Neural cell (in vitro differentiated cells): Measurements from ENCODE around the gene FAM216B. TPM values are rescaled to one million over a fixed set of nuclear protein-coding genes. Genes with fewer than 3 reads are reported as not detected.

ENCODE experiments used
- H2AFZ ChIP-seq: fragments of 200-600, 300-800 bp; sonication (generic), shearing (Covaris generic); 2 replicates; pipeline ENCODE4 v1.6.0; 2014; ENCODE audit warnings: low read depth, mild to moderate bottlenecking, antibody characterized with exemption, low read length, moderate library complexity
- H3F3A ChIP-seq: fragments of 200-600 bp; shearing (Covaris generic); 2 replicates; pipeline ENCODE4 v1.6.1; 2016; ENCODE audit warnings: mild to moderate bottlenecking, moderate library complexity, mixed read lengths, antibody characterized with exemption, low read length; ENCODE audit not compliant: insufficient read depth, poor library complexity, severe bottlenecking
- H3K27ac ChIP-seq: fragments of 200-600, 300-800 bp; sonication (generic), shearing (Covaris generic); 2 replicates; pipeline ENCODE4 v1.5.1; 2014; ENCODE audit warnings: mild to moderate bottlenecking, low read length, moderate library complexity
- H3K27me3 ChIP-seq: fragments of 300-800, 200-600 bp; sonication (generic), shearing (Covaris generic); 2 replicates; pipeline ENCODE4 v1.6.0; 2014; ENCODE audit warnings: mild to moderate bottlenecking, low read depth, low read length, moderate library complexity; ENCODE audit not compliant: insufficient read depth
- H3K36me3 ChIP-seq: fragments of 300-800, 200-600 bp; sonication (generic), shearing (Covaris generic); 2 replicates; pipeline ENCODE4 v1.5.1; 2014; ENCODE audit warnings: mild to moderate bottlenecking, antibody characterized with exemption, low read length, moderate library complexity; ENCODE audit not compliant: insufficient read depth
- H3K4me2 ChIP-seq: fragments of 300-800, 200-600 bp; sonication (generic), shearing (Covaris generic); 2 replicates; pipeline ENCODE4 v1.6.0; 2014; ENCODE audit warnings: mild to moderate bottlenecking, low read length
- H3K4me3 ChIP-seq: fragments of 300-800, 200-600 bp; sonication (generic), shearing (Covaris generic); 2 replicates; pipeline ENCODE4 v1.5.1; 2014; ENCODE audit warnings: mild to moderate bottlenecking, low read length, moderate library complexity
- H3K79me2 ChIP-seq: fragments of 200-600 bp; shearing (Covaris generic); replicated peaks from 2 replicates; pipeline ENCODE4 v1.6.0; 2014; ENCODE audit warnings: mild to moderate bottlenecking, low read length, moderate library complexity; ENCODE audit not compliant: insufficient read depth
- H3K9ac ChIP-seq: fragments of 300-800, 200-600 bp; sonication (generic), shearing (Covaris generic); 2 replicates; pipeline ENCODE4 v1.6.1; 2016; ENCODE audit warnings: mild to moderate bottlenecking, low read length, mixed read lengths
- H3K9me2 ChIP-seq: fragments of 200-600 bp; shearing (Covaris generic); 2 replicates; pipeline ENCODE4 v1.6.1; 2016; ENCODE audit warnings: mild to moderate bottlenecking, low read length, mixed read lengths; ENCODE audit not compliant: insufficient read depth
- H3K9me3 ChIP-seq: fragments of 200-600, 300-800 bp; sonication (generic), shearing (Covaris generic); 2 replicates; pipeline ENCODE4 v1.6.1; 2016; ENCODE audit warnings: mild to moderate bottlenecking, mixed run types, low read length, moderate library complexity, mixed read lengths
- H4K20me1 ChIP-seq: fragments of 200-600 bp; shearing (Covaris generic); 2 replicates; pipeline ENCODE4 v1.6.1; 2016; ENCODE audit warnings: mild to moderate bottlenecking, mixed run types; ENCODE audit not compliant: insufficient read depth
- EP300 ChIP-seq: fragments of 450-650 bp; conservative IDR thresholded peaks from 2 replicates; pipeline ENCODE4 v1.6.1; 2014; ENCODE audit warnings: antibody characterized with exemption, mild to moderate bottlenecking, moderate library complexity; ENCODE audit not compliant: poor library complexity, severe bottlenecking
- EZH2 ChIP-seq: fragments of 200-600, 300-800 bp; shearing (Covaris generic), sonication (generic); IDR thresholded peaks from 2 replicates; pipeline ENCODE4 v1.6.1; 2014; ENCODE audit warnings: antibody characterized with exemption, low read length, borderline replicate concordance, mild to moderate bottlenecking; ENCODE audit not compliant: insufficient read depth, poor library complexity, severe bottlenecking
- MXI1 ChIP-seq: fragments of 450-650 bp; conservative IDR thresholded peaks from 2 replicates; pipeline ENCODE4 v1.6.1; 2014; ENCODE audit warnings: antibody characterized with exemption, mild to moderate bottlenecking; ENCODE audit not compliant: poor library complexity, severe bottlenecking
- POLR2AphosphoS5 ChIP-seq: IDR thresholded peaks from 2 replicates; pipeline ENCODE4 v1.6.1; 2012
- RAD21 ChIP-seq: fragments of 450-650 bp; conservative IDR thresholded peaks from 2 replicates; pipeline ENCODE4 v1.6.1; 2014; ENCODE audit warnings: antibody characterized with exemption, mild to moderate bottlenecking, moderate library complexity
- SMC3 ChIP-seq: fragments of 450-650 bp; conservative IDR thresholded peaks from 2 replicates; pipeline ENCODE4 v1.6.1; 2014; ENCODE audit warnings: antibody characterized with exemption, mild to moderate bottlenecking, moderate library complexity; ENCODE audit not compliant: poor library complexity
- TAF1 ChIP-seq: IDR thresholded peaks from 2 replicates; pipeline ENCODE4 v1.6.1; 2012; ENCODE audit warnings: low read depth
- polyA plus RNA-seq: library from polyadenylated mRNA; depleted of rRNA; stranded (reverse); fragments of >200 nt; gene quantifications from 2 replicates; pipeline ENCODE4 v1.2.3, GENCODE V29; 2014
- TF ChIP-seq, protein P1 (sequence below): IDR thresholded peaks from 2 replicates; pipeline ENCODE4 v1.6.1; 2012; ENCODE audit warnings: borderline replicate concordance
- TF ChIP-seq, protein P2 (sequence below): fragments of 450-650 bp; IDR thresholded peaks from 2 replicates; pipeline ENCODE4 v1.5.1; 2014; ENCODE audit warnings: antibody characterized with exemption, mild to moderate bottlenecking, moderate library complexity; ENCODE audit not compliant: poor library complexity, severe bottlenecking

FAM216B gene
- polyA plus RNA-seq, 1 donor from 2014 or later, result not detected

DNA sequence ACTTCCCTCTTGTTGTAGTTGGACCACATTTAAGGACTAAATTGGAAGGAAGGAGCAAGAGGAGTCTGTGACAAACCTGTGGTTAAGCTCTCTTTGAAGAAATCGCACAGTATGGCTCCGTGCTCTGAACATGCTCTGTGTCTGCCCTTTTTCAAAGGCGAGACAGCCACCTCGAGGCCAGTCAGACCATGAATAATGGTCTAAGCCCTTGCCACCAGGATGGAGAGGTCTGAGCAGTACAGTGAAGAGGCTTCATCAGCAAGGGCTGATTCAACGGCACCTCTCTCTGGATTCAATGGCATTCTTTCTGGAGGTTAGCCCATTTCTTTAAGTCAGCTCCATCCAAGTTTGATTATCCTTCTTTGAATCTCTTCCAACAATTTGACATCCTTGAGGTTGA, 30.9 kb downstream of the FAM216B start:
- no peaks in the 10 kb centered on the region for H3K36me3 ChIP-seq
- no peaks in the 10 kb centered on the region for H3F3A ChIP-seq
- no peak overlapping the region for H3K4me2 ChIP-seq
- H3K27me3 ChIP-seq, result no peaks in the 10 kb centered on the region
- H3K79me2 ChIP-seq, result no peaks in the 10 kb centered on the region
- no peaks in the 10 kb centered on the region for H3K9me2 ChIP-seq
- no peaks in the 10 kb centered on the region for H4K20me1 ChIP-seq
- H3K27ac ChIP-seq, result no peak overlapping the region
- no peaks in the 10 kb centered on the region for H3K9me3 ChIP-seq
- no peak for TF ChIP-seq POLR2AphosphoS5
- TF ChIP-seq EZH2, result no peak
- TF ChIP-seq EP300, result no peak
- TF ChIP-seq, protein P1, sequence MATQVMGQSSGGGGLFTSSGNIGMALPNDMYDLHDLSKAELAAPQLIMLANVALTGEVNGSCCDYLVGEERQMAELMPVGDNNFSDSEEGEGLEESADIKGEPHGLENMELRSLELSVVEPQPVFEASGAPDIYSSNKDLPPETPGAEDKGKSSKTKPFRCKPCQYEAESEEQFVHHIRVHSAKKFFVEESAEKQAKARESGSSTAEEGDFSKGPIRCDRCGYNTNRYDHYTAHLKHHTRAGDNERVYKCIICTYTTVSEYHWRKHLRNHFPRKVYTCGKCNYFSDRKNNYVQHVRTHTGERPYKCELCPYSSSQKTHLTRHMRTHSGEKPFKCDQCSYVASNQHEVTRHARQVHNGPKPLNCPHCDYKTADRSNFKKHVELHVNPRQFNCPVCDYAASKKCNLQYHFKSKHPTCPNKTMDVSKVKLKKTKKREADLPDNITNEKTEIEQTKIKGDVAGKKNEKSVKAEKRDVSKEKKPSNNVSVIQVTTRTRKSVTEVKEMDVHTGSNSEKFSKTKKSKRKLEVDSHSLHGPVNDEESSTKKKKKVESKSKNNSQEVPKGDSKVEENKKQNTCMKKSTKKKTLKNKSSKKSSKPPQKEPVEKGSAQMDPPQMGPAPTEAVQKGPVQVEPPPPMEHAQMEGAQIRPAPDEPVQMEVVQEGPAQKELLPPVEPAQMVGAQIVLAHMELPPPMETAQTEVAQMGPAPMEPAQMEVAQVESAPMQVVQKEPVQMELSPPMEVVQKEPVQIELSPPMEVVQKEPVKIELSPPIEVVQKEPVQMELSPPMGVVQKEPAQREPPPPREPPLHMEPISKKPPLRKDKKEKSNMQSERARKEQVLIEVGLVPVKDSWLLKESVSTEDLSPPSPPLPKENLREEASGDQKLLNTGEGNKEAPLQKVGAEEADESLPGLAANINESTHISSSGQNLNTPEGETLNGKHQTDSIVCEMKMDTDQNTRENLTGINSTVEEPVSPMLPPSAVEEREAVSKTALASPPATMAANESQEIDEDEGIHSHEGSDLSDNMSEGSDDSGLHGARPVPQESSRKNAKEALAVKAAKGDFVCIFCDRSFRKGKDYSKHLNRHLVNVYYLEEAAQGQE, result no peak
- TF ChIP-seq SMC3, result no peak
- no peak for TF ChIP-seq MXI1
- H2AFZ ChIP-seq, result no peak overlapping the region
- no peak overlapping the region for H3K4me3 ChIP-seq
- H3K9ac ChIP-seq, result no peak overlapping the region

DNA sequence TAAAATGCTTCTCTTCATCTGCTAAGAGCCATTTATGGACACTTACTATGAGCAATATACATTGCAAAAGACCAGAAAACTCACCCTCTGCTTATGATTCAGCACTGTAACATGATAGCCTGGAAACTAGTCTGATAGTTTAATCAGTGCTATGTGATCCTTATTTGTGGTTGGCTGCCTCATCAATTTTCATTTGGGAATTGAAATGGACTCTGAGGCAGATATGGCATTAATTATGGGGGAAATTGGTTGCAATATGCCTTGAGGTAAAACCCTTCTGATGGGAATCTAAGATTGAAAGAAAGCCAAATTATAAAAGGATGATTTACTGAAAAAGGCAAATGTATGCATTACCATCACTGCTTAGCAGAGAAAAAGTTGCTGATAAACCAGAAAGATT, 33.5 kb downstream of the FAM216B start:
- Histone ChIP-seq H3K9ac (no peak overlapping the region), H3K79me2 (no peaks in the 10 kb centered on the region), H4K20me1 (no peaks in the 10 kb centered on the region), H3K9me2 (no peaks in the 10 kb centered on the region), H2AFZ (no peak overlapping the region), H3F3A (no peaks in the 10 kb centered on the region), H3K4me3 (no peak overlapping the region), H3K27me3 (no peaks in the 10 kb centered on the region), H3K36me3 (no peaks in the 10 kb centered on the region), H3K4me2 (no peak overlapping the region), H3K9me3 (peaks cover 3% of the 10 kb centered on the region), H3K27ac (no peak overlapping the region)
- TF ChIP-seq, protein P1, result no peak
- TF ChIP-seq EP300 (no peak), POLR2AphosphoS5 (no peak), MXI1 (no peak), EZH2 (no peak), RAD21 (no peak), TAF1 (no peak), SMC3 (no peak)
- TF ChIP-seq, protein P2, sequence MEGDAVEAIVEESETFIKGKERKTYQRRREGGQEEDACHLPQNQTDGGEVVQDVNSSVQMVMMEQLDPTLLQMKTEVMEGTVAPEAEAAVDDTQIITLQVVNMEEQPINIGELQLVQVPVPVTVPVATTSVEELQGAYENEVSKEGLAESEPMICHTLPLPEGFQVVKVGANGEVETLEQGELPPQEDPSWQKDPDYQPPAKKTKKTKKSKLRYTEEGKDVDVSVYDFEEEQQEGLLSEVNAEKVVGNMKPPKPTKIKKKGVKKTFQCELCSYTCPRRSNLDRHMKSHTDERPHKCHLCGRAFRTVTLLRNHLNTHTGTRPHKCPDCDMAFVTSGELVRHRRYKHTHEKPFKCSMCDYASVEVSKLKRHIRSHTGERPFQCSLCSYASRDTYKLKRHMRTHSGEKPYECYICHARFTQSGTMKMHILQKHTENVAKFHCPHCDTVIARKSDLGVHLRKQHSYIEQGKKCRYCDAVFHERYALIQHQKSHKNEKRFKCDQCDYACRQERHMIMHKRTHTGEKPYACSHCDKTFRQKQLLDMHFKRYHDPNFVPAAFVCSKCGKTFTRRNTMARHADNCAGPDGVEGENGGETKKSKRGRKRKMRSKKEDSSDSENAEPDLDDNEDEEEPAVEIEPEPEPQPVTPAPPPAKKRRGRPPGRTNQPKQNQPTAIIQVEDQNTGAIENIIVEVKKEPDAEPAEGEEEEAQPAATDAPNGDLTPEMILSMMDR, result no peak
